Stimulated activated CD4-positive, alpha-beta T cell treated with anti-CD3 and anti-CD28 coated beads, Interleukin-1b, Interleukin-23, amount 100 ng/mL, for 48 hours (primary cell): ENCODE data around the gene CDON.
"Not testable (repeated sequence)": the region's sequence is repeated elsewhere in the genome, so short reads cannot be mapped to it uniquely, and the experiment has no call there.

Experiments
- DNase-seq: peaks from one replicate; pipeline ENCODE4 v3.0.0-alpha.2; 2020

The CDON gene

DNA sequence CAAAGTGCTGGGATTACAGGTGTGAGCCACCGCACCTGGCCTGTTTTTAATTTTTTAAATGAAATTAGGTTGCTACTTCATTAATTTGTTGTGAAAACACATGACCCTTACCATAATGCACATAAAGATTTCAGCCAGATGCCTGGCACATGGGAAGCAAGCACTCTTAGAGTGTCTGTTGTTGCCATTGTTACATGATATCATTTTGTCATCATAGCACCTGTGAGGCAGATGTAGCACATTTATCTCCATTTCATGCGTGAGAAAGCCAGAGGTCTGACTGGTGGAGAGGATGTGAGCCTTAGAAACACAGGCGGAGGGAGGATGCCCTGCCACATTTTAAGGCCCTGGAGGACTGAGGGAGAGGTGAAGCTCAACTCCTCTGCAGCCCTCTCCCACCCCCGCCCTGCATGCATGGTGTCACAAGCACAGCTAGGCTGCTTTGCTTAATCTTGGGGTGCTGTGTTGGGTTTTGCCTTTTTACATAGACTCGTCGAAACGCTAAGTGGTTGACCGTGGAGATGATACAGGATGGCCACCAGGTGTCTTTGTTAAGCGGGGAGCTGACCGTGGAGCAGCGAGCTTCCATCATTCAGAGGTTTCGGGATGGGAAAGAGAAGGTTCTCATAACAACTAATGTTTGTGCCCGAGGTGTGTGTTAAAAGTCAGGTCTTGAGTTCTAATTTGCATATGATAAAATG is 144.4 kb downstream of the CDON start:
- no peak for DNase-seq

DNA sequence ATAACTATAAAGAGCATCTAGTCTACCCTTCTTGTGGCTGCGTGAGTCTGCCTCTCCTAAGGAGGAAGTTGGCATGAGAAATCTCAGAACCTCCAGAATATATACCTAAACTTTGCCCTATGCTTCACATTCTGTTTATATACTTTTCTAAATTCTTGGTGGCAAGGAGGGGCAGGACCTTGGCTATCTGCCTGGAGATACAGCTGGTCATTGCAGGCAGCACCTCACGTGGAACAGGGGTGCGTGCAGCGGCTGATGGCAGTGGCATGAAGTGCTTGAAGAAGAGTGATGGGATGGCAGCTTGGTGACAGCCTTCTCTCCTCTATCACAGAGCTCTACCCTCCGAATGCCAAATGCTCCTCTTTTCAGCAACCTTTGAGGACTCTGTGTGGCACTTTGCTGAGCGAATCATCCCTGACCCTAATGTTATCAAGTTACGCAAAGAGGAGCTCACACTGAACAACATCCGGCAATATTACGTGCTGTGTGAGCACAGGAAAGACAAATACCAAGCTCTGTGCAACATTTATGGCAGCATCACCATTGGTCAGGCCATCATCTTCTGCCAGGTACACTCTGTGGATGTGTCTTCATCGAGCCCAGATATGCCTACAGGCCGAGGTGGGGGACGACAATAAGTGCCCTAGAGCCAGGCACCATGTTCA is 145.9 kb downstream of the CDON start:
- no peak for DNase-seq

DNA sequence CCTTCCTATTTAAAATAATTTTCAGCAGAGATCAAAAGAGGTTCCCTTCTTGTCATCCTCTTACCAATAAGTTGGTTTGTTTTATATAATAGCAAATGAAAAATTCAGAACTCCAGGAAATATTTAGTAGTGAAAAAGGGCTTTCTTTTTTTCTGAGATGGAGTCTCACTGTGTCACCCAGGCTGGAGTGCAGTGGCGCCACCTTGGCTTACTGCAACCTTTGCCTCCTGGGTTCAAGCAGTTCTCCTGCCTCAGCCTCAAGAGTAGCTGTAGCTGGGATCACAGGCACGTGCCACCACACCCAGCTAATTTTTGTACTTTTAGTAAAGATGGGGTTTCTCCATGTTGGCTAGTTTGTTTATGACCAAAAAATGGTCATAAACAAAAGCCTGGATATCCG is 148.1 kb downstream of the CDON start:
- DNase-seq, result not testable (repeated sequence)

DNA sequence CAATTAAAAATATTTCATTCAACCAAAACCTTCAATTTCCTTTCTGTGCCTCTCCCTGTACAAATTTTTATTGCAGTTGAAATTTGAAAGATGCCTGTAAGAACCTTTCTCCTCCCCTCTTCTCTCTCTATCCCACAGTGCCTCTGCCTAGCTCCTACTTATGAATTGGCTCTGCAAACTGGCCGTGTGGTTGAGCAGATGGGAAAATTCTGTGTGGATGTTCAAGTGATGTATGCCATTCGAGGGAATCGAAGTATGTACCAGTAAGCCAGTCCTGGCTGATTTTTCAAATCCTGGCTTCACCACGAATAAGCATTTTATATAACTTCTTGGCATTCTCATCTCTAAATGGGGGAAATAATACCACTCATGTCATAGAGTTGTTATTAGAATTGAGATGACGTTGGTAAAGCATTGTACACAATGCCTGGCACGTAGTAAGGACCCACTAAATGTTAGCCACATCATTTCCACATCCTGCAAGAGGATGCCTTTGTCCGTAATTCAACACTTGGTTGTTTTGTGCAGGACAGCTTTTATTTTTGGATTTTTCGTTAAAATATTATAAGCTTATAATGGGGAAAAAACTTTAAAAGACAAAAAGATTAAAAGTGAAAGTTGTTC is 152.3 kb downstream of the CDON start:
- no peak for DNase-seq
